HEK293 (cell line): ENCODE results near the gene DPYSL3.

ENCODE experiments used
- CTCF ChIP-seq: fragments of 450-650 bp; formaldehyde crosslinking; IDR thresholded peaks from 2 replicates; pipeline ENCODE4 v1.5.1; 2016; ENCODE audit warnings: missing biosample characterization, missing genetic modification characterization
- YY1 ChIP-seq: fragments of 450-650 bp; formaldehyde crosslinking; IDR thresholded peaks from 2 replicates; pipeline ENCODE4 v1.5.1; 2018; ENCODE audit warnings: missing biosample characterization, missing genetic modification characterization
- ZBTB8A ChIP-seq: fragments of 450-650 bp; formaldehyde crosslinking; IDR thresholded peaks from 2 replicates; pipeline ENCODE4 v1.5.1; 2016; ENCODE audit warnings: missing biosample characterization, missing genetic modification characterization

GRCh38 chr5:147369742-147370374 is 140.0 kb downstream of the DPYSL3 start:
- TF ChIP-seq CTCF, result peak; percentile 37; the same call in 1 of the 2 replicates
- TF ChIP-seq ZBTB8A (tag by site-specific recombination), result no peak
- no peak for TF ChIP-seq YY1 (tag by site-specific recombination)
